HG02943 (cell line): ENCODE results near the gene MIER2.
"Not testable (repeated sequence)": the region's sequence is repeated elsewhere in the genome, so short reads cannot be mapped to it uniquely, and the experiment has no call there.

Source experiments
- ATAC-seq: cut with Tn5 transposase; IDR thresholded peaks from one replicate; pipeline ENCODE4 v1.9.1; 2021; ENCODE audit warnings: mild to moderate bottlenecking, low read depth, moderate library complexity; ENCODE audit not compliant: unreplicated experiment

The MIER2 gene

DNA sequence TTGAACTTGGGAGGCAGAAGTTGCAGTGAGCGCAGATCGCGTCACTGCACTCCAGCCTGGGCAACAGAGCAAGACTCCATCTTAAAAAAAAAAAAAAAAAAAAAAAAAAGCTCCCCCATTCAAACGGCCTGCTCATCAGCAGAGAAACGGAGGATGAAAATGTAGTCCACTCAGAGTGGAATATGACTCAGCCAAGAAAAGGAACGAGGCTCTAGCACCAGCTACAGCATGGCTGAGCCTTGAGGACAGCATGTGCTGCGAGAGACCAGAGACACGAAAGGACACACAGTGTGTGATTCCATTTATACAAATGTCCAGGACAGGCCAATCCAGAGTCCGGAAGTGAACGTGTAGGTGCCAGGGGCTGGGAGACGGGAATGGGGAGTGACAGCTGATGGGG is 18.1 kb upstream of the MIER2 start:
- no peak for ATAC-seq

DNA sequence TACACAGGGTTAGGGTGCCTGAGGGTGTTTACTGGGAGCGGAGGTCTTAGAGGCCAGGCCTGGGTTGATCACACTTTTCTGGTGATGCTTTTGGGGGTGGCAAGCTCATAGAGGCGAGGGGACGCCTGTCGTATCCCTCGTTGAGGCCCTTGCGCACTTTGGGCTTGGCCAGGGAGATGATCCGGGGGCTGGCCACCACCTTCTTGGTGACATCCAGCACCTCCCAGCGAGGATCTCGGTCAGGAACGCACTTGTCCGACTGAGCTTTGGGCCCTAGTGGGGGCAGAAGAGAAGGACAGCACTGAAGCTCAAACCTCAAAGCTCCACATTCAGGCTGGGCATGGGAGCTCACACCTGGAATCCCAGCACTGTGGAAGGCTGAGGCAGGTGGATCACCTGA is 17.6 kb upstream of the MIER2 start:
- ATAC-seq = no peak

- ATAC-seq = no peak
These were observed 15.0 kb upstream of the MIER2 start for GRCh38 chr19:359653-359925.

DNA sequence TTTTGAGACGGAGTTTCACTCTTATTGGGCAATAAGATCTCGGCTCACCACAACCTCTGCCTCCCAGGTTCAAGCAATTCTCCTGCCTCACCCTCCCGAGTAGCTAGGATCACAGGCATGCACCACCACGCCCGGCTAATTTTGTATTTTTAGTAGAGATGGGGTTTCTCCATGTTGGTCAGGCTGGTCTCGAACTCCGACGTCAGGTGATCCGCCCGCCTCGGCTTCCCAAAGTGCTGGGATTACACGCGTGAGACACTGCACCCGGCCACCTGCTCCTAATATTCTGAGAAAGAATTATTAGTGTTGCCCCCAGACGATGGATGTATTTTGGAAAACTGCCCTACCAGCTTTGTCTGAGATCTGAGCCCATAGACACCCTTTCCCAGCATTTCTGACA is 10.9 kb upstream of the MIER2 start:
- ATAC-seq = not testable (repeated sequence)

- no peak for ATAC-seq
These were observed 10.5 kb upstream of the MIER2 start for GRCh38 chr19:355134-355533.

GRCh38 chr19:351976-352625 is 7.5 kb upstream of the MIER2 start:
- ATAC-seq = no peak

- ATAC-seq = no peak
These were observed 3.6 kb upstream of the MIER2 start for GRCh38 chr19:347946-348861.

DNA sequence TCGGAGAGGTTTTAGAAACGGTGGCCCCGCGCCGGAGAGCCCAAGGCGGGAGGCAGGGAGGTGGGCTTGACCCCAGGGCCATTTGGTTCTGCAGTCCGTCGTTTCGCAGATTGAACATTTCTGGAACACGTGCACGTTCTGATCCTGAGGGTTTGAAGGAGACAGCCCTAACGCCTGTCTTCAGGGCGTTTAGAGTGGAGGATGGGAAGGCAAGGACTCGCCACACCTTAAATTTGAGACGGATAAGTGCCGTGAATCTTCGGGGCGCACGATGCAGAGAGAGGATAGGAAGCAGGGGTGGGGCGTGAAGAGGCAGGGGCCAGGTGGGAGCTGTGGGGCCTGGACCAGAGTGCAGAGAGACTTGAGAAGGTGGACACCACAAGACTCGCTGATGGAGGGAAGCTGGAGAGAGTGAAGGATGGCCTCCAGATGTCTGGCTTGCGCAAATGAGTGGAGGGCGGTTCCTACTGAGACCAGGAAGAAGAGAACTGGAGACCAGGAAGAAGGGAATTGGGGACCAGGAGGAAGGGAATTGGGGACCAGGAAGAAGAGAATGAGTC is 804 bp upstream of the MIER2 start:
- ATAC-seq = no peak

- ATAC-seq = peak; percentile 22
These were observed 513 bp downstream of the MIER2 start for GRCh38 chr19:343941-344624.

- ATAC-seq = no peak
These were observed 1.1 kb downstream of the MIER2 start for GRCh38 chr19:343451-343931.

- ATAC-seq = no peak
These were observed 1.7 kb downstream of the MIER2 start for GRCh38 chr19:342801-343421.

DNA sequence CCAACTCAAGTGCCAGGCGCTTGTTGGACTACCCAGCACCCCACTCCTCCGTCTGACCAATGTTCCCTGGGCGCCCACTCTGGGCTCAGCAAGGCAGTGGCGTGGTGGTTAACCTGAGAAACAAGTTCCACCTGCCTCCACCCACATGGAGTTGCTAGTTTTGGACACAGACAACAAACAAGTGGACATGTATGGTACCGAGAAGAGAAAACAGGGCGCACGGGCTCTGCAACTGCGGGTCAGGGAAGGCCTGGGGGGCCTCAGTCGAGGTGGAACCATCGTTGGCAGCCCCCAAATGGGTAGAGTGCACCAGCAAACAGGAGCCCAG is 2.5 kb downstream of the MIER2 start:
- ATAC-seq = no peak

DNA sequence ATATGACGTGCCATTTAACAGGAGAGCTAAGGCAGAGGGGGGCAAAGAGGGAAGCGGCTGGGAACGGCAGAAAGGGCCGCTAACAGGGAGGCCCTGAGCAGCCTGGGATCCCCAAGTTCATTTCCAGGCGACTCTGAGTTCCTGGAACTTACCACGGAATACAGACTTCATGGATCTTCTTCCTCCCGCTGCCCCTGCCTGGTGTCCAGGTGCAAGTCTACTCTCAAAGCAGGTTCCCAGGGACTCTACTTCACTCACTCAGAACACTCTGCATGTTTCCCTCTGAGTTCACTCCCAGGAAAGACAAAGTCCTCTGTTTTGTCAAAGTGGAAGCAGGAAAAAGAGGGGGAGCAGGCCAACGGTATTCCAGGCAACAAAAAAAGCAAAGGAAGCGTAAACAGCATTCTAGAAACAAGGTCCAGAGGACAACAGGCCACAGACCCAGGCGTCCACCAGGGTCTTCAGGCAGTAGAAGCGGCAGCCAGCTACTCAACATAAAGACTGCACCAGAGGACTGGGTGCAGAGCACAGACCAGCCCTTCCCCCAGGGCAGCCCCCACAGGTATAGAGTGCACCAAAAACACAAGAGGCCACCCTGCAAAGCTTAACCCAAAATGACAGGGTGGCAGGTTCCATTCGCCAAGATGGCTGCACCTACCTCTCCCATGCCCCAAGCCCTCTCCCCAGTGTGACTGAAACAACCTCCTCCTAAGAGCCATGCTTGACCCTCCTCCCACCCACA is 3.0 kb downstream of the MIER2 start:
- ATAC-seq = no peak

- ATAC-seq = no peak
These were observed 3.8 kb downstream of the MIER2 start for GRCh38 chr19:340620-341385.

DNA sequence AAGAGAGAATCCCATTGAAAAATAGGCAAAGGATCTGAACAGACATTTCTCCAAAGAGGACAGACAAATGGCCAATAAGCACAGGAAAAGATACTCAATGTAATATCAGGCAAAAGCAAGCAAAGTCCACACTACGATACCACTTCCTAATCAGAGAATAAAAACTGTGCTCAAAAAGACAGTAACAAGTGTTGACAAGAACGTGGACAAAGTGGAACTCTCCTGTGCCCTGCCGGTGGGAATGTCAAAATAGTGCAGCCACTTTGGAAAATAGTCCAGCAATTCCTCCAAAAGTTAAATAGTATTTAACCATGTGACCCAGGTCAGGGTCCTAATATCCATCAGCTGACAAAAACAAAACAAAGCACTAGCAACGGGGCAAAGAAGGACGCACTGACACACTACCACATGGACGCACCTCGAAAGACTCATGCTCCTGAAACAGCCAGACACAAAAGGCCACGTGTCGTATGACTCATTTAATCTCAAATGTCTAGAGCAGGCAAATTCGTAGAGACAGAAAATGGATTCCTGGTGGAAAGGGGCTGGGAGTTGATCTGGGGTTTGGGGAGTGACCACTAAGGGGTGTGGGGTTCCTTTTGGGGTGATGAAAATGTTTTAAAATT is 5.2 kb downstream of the MIER2 start:
- ATAC-seq = no peak

GRCh38 chr19:338421-338820 is 6.2 kb downstream of the MIER2 start:
- ATAC-seq = no peak

GRCh38 chr19:336067-336614 is 8.5 kb downstream of the MIER2 start:
- no peak for ATAC-seq

- no peak for ATAC-seq
These were observed 9.0 kb downstream of the MIER2 start for GRCh38 chr19:335486-336066.
